Right lung (tissue), 5 donors: ENCODE results near the gene ARHGAP8. TPM values are rescaled to one million over a fixed set of nuclear protein-coding genes. Genes with fewer than 3 reads are reported as not detected.
A peak's percentile ranks its signal among the peaks of the same experiment; 100 is the strongest.
"Not testable (repeated sequence)": the region's sequence is repeated elsewhere in the genome, so short reads cannot be mapped to it uniquely, and the experiment has no call there.

Experiments
- DNase-seq, 2 donors: peaks; one replicate each; pipeline ENCODE4 v3.0.0-alpha.2; 2013
- polyA plus RNA-seq, 5 donors: library from polyadenylated mRNA; unstranded; fragments of 120-200 nt; gene quantifications; one replicate each; pipeline versions ENCODE4 v1.2.1 to v1.2.3, GENCODE V29; 2013; ENCODE audit warnings: inconsistent platforms in 1 of 5, low replicate concordance in 1 of 5; ENCODE audit not compliant: insufficient read length in 5 of 5, insufficient read depth in 1 of 5

ARHGAP8 gene
- polyA plus RNA-seq, 5 donors, result 23.4 to 49.7 (median 30.4) TPM

DNA sequence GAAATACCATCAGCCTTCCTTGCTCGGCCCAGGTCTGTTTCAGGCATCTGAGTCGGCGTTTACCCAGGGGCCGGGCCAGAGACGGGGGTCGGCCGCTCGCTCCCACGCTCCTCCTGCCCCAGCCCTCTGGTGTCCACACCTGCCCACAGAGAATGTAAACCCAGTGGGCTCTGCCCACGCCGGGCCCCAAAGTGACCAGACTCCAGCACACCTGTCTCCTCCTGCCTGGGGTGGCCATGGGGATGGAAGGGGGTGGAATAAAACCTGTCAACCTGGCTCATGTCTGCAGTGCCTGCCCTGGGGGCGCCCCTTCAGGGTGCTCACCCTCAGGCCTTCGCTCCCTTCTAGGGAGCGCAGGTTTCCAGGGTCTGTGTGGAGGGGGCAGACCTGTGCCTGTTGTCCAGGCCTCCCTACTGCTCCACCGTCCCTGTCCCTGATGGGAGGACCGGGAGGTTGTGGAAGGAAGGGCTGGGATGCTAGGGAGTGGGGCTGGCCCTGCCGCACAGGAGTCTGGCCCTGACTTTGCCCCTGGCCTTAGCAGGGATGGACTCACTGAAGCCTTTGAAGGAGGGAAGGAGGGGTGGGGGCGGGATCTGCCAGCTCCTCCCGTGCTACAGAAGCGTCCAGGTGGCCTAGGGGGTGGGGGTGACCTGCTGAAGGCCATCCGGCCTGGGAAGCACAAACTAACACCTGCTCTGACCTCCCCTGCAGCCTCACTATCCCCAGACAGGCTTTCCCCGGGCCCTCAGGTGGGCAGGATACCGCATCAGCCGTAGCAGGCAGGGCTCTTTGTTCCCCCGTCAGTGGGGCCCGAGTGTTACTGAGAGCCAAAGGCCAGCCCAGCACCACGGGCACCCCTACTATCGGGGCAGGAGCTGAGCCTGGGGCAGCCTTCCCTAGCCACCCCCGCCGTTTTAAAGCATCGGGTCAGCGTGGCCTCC is 14.7 kb upstream of the ARHGAP8 start:
- DNase-seq, result no peak

DNA sequence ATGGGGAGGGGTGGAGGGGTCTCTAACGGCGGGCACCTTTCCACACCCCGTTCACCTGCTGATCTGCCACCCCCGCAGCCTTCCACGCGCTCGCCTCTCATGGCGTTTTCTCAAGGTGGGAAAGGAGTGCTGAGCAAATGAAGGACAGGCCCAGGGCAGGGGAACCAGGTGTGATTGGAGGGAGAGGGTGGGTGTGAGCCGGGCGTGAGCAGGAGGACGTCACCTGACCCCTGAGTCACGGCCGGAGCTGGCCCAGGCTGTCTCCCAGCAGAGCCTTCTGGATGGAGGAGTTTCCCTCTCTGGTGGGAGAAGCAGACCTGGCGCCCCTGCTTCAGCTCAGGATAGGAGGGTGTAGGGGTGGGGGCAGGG is 14.0 kb upstream of the ARHGAP8 start:
- DNase-seq, result no peak

GRCh38 chr22:44739024-44739423 is 13.4 kb upstream of the ARHGAP8 start:
- DNase-seq, result no peak

- DNase-seq, result not testable (repeated sequence)
Measured at GRCh38 chr22:44739666-44740065, 12.7 kb upstream of the ARHGAP8 start.

- DNase-seq, result no peak
Measured at GRCh38 chr22:44740307-44740706, 12.1 kb upstream of the ARHGAP8 start.

- DNase-seq, result no peak
Measured at GRCh38 chr22:44741929-44742328, 10.4 kb upstream of the ARHGAP8 start.

DNA sequence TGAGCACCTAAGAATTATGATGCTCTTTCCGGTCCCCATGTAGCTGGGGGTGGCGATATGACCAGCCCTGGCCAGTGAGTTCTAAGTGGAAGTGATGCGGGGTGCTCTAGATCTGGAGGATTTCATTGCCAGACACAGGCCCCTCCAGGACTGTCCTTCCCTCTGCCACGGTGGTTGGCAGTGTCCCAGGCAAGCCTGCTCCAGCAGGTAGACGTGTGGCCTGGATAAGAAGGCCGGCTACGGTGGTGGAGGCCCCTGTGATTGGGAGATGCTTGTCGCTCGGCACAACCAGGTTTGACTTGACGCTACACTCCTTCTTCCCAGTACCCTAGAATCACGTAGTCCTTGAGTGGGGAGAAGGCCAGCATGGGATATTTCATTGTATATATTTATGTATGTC is 9.1 kb upstream of the ARHGAP8 start:
- no peak for DNase-seq

DNA sequence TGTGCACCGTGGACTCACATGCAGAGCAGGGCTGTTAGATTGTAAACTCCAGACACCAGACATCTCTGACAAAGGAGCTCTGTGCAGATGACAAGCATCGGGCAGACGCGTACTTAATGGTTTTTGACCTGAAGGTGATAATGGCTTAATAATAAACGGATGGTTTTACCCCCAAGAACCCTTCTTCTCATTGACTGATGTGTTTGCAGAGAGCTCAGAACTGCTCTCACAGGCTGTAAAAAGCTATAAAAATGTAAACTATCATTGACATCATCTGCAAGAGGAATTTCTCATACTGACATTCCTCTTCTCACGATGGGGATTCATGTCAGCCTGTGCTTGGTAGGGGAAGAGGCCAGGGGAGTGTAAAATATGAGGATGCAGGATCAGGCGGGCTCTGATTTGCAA is 8.6 kb upstream of the ARHGAP8 start:
- peak; percentile 71 to 78 for DNase-seq

DNA sequence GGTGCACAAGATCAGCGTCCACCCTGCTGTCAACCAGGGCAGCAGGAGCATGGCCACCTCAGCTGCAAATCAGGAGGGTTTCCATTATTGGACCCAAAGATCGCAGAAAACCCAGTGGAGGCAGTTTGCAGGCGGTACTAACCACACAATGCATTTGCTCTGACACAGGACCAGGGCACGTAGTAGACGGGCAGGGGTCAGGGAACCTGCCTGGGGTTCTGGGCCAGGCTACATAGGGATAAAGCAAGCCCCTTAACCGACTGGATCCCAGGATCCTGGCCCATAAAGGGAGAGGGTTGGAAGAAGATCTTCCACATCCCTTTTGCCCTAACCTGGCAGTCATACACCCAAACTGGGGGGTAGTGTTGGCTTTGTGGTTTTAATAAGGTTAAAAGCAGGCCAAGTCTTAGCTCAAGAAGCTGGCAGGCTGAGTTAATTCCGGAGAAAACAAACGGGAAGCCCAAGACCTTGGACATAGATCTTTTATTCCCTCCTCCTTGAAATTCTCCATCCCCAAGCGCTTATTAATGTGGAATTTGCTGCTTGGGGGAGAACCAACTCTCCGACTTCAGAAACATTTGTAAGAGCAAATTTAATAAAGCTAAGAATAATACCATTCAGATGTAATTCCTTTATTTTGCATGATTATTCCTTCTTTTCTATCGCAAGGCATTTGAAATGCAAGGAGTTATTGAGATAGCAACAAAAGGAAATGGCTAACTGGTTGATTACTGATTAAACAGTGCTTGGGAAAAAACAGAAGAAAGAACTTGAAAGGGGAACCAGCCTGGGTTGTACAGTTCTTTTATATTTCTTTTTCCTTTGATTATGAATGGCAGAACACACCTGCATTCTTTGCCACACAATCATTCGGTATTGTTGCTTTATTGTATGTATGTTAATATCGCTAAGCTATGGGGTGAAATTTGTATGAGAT is 6.3 kb upstream of the ARHGAP8 start:
- no peak for DNase-seq

GRCh38 chr22:44747784-44748127 is 4.6 kb upstream of the ARHGAP8 start:
- DNase-seq, result not testable (repeated sequence)

DNA sequence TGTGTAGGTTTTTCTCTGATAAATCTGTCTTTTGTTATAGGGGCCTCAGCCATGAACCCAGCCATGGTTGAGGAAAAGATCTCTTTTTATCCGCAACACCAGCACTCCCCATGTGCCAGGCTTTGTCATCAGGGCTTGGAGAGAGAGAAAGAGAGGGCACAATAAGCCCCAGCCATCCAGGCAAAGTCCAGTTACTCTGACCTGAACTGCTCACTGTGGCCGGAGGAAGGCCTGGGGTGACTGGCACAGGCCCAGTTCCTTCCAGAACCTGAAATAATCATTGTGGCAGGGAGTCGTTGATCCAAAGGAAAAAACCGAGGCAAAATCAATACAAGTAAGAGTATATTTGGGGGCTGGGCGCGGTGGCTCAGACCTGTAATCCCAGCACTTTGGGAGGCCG is 3.9 kb upstream of the ARHGAP8 start:
- no peak for DNase-seq

GRCh38 chr22:44750481-44750880 is 1.9 kb upstream of the ARHGAP8 start:
- DNase-seq, result no peak

- peak; percentile 91 to 93 for DNase-seq
Measured at GRCh38 chr22:44753189-44754042, 1.0 kb downstream of the ARHGAP8 start.

- no peak for DNase-seq
Measured at GRCh38 chr22:44754998-44755397, 2.6 kb downstream of the ARHGAP8 start.

DNA sequence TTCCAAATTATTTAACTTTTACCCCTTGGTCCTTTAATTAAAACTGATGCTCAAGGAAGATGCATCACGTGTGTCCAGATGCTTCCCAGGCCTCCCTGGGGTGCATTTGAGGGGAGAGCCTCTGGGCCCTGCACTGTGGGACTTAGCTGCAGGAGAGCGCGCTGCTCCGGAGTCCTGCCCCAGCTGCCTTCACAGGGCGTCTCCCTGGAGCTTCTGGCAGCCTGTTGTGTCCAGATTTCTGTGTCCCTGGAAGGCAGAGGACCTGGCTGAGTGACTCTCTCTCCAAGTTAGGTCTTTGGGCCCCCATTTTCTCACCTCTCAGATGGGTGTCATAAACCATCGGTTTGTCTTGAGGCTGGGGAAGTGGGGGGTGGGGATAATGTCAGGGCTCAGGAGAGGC is 3.0 kb downstream of the ARHGAP8 start:
- DNase-seq, result no peak

DNA sequence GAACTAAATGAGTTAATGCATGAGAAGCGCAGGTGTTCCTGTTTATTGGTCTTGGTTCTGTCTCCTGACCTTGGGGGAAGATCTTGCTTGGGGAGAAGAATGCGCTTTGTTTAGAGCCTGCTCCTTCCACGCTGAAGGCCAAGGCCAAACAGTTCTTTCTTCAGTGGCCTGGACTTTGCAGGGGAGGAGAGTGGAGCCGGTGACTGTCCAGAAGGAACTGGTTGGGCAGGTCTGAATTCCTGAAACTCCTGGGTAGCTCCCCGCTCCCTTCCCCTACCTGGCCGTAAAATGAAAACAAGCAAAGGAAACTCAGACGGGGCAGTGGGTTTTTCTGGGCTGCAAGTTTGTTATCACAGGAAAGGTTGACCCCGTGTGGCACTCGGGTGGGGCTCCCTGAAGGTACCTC is 3.6 kb downstream of the ARHGAP8 start:
- no peak for DNase-seq

GRCh38 chr22:44758344-44758973 is 6.1 kb downstream of the ARHGAP8 start:
- no peak for DNase-seq

- DNase-seq, result no peak
Measured at GRCh38 chr22:44759001-44759400, 6.6 kb downstream of the ARHGAP8 start.

DNA sequence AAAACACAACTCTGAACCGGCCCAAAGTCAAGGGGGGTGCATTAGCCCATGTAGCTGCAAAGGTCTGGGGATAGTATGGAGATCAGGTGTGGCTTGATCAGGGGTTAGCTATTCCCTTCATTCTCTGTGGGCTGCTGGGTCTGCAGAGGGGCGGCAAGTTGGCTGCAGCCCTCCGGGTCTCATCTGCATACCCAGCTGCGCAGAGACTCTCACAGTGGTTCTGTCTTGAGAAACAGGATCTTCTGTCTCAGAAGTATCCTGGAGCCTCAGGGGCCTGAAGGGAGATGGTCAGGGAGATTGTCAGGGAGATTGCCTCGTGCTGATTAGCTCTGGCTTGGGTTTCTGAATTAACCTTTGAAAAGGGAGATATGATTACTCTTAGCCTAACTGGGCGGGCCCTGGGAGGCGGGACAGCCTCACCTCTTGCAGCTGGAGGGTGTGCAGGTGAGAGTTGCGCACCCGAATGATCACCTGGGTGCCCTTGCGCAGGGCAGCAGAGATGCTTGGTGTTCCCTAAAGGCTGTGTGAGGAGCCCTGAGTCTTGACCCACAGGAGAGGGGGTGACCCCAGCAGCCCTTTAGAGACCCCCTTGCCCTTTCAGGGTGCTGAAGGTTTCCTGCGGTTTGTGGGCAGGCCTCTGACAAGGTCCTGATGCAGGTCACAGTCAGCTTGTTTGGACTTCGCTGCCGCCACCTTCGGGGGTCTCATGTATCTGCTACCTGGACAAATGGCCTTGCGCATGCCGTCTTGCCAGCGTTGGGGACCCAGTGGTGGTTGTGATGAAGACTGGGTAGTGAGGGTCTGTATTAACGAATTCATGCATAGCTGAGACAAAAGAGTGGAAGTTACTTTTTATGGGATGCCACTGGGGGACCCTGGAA is 7.3 kb downstream of the ARHGAP8 start:
- DNase-seq, result no peak

DNA sequence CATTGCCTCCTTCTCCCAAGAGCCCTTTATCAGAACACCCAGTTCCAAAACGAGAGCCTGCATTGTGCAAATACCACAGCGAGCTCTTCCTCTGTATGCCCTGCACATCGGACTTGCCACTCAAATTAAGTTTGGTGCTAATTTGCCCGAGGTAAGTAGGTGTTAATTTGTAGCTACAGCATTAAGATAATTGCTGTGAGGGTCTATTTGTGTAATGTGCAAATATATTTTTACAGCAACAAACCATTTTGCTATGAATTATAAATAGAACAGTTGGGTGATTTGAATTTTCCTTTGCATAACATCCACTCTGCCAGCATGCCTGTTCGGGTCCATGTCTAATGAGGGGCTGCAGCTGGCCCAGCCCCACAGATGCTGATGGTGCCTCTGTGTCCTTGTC is 8.1 kb downstream of the ARHGAP8 start:
- DNase-seq, result no peak
